GM19463 (cell line): ENCODE results near the gene RPEL1.
"Not testable (repeated sequence)": the region's sequence is repeated elsewhere in the genome, so short reads cannot be mapped to it uniquely, and the experiment has no call there.

Source experiments
- ATAC-seq: cut with Tn5 transposase; IDR thresholded peaks from one replicate; pipeline ENCODE4 v1.9.1; 2021; ENCODE audit warnings: mild to moderate bottlenecking, moderate library complexity; ENCODE audit not compliant: unreplicated experiment

The RPEL1 gene

DNA sequence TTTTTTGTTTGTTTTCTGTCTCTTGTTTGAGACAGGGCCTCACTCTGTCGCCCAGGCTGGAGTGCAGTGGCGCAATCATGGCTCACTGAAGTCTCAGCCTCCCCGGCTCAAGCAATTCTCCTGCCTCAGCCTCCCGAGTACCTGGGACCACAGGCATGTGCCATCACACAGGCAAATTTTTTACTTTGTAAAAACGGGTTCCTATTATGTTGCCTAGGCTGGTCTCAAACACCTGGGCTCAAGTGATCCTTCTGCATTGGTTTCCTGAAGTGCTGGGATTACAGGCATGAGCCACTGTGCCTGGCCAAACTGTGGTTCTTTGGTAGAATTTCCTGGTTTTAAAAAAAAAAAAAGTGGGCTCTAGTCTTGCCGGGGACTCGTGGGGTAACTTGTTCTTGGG, at the start of gene RPEL1:
RPEL1 (plus strand) TSS at position 301 of the 400 bp plus-strand sequence. CDS start 110 bp downstream, outside the sequence.
- ATAC-seq: not testable (repeated sequence)

- no peak for ATAC-seq
These were observed 49.2 kb upstream of the RPEL1 start for GRCh38 chr10:103196516-103196915.

DNA sequence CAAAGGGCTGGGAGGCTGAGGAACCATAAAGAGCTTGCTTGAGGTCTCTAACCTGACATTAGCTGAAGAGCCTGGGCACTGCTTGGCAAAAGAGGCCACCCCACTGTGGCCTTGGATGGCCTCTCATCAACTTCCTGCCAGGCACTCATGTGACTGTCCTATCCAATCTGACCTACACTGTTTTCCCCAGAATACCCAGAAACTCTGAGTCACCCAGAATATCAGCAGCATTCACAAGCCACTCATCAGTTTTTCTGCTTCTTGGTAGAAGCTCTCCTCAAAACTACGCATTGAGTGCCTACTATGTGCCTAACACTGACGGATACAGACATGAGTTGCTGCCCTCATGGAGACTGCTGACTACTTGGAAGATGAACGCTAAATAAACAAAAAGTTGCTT, 48.5 kb upstream of the RPEL1 start:
- no peak for ATAC-seq

DNA sequence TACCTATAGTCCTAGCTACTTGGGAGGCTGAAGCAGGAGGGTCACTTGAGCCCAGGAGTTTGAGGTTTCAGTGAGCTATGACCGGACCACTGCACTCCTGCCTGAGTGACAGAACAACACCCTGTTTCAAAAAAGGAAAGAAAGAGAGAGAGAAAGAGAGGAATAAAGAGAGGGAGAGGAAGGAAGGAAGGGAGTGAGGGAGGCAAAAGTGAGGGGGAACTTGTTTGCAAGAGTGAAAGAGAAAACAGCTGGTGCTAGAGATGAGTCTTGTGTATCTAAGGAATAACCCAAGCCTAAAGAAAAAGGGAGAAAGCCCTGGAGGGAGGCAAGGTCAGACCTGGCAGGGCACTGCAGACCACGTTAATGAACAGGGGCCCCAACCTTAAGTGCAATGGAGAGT, 47.8 kb upstream of the RPEL1 start:
- ATAC-seq: no peak

- ATAC-seq: no peak
These were observed 47.0 kb upstream of the RPEL1 start for GRCh38 chr10:103198648-103199047.

GRCh38 chr10:103199488-103199887, 46.2 kb upstream of the RPEL1 start:
- no peak for ATAC-seq

GRCh38 chr10:103202319-103202718, 43.4 kb upstream of the RPEL1 start:
- ATAC-seq: no peak

DNA sequence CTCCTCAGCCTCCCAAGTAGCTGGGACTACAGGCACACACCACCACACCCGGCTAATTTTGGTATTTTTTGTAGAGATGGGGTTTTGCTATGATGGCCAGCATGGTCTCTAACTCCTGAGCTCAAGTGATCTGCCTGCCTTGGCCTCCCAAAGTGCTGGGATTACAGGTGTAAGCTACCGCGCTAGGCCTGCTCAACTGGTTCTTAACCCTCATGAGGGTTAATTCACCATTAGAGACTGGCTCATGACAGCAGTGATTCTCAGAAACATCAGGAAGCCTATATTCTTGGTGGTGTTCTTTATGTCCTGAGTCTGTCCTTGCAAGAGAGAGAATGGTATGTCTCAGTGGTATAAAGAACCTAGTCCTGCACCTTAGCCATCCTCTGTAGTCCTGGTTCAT, 42.2 kb upstream of the RPEL1 start:
- no peak for ATAC-seq

- ATAC-seq: no peak
These were observed 41.1 kb upstream of the RPEL1 start for GRCh38 chr10:103204353-103205255.

GRCh38 chr10:103205401-103205800, 40.3 kb upstream of the RPEL1 start:
- not testable (repeated sequence) for ATAC-seq

GRCh38 chr10:103206715-103207114, 39.0 kb upstream of the RPEL1 start:
- not testable (repeated sequence) for ATAC-seq

- no peak for ATAC-seq
These were observed 38.5 kb upstream of the RPEL1 start for GRCh38 chr10:103207141-103207540.

- not testable (repeated sequence) for ATAC-seq
These were observed 38.0 kb upstream of the RPEL1 start for GRCh38 chr10:103207643-103208042.

- not testable (repeated sequence) for ATAC-seq
These were observed 35.4 kb upstream of the RPEL1 start for GRCh38 chr10:103210262-103210661.

GRCh38 chr10:103215601-103216000, 30.1 kb upstream of the RPEL1 start:
- ATAC-seq: no peak

DNA sequence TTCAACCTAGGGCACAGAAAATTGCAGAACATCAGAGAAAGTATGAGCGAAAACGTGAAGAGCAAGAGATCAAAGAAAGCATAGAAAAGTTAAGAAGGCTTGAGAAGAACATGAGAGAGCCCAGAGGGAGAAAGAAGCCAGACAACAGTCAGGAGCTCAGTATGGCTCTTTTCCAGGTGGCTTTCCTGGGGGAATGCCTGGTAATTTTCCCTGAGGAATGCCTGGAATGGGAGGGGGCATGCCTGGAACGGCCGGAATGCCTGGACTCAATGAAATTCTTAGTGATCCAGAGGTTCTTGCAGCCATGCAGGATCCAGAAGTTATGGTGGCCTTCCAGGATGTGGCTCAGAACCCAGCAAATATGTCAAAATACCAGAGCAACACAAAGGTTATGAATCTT, 29.3 kb upstream of the RPEL1 start:
- ATAC-seq: not testable (repeated sequence)

DNA sequence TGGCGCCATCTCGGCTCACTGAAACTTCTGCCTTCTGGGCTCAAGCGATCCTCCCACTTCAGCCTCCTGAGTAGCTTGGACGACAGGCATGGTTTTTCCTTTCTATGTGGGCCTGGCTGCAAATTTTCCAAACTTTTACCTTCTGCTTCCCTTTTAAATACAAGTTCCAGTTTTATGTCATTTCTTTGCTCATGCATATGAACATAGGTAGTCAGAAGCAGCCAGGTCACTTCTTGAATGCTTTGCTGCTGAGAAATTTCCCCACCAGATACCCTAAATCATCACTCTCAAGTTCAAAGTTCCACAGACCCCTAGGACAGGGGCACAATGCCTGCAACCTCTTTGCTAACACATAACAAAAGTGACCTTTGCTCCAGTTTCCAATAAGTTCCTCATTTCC, 21.6 kb upstream of the RPEL1 start:
- no peak for ATAC-seq

- not testable (repeated sequence) for ATAC-seq
These were observed 21.0 kb upstream of the RPEL1 start for GRCh38 chr10:103224721-103225120.

DNA sequence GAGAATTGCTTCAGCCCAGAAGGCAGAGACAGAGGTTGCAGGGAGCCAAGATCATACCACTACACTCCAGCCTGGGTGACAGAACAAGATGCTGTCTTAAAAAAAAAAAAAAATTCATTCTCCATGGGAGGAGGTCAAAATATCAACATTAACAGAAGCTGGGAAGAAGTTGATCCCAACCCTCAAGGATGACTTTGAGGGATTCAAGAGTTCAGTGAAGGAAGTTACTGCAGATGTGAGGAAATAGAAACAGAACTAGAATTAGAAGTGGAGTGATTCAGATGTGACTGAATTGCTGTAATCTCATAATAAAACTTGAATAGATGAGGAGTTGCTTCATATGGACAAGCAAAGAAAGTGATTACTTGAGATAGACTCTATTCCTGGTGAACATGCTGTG, 19.7 kb upstream of the RPEL1 start:
- no peak for ATAC-seq

GRCh38 chr10:103227416-103227815, 18.3 kb upstream of the RPEL1 start:
- no peak for ATAC-seq

GRCh38 chr10:103231047-103231551, 14.6 kb upstream of the RPEL1 start:
- no peak for ATAC-seq

- ATAC-seq: no peak
These were observed 13.5 kb upstream of the RPEL1 start for GRCh38 chr10:103232131-103232673.
